GM21360 (cell line): ENCODE data around the gene LTK.

ENCODE experiments used
- ATAC-seq: cut with Tn5 transposase; IDR thresholded peaks from one replicate; pipeline ENCODE4 v1.9.1; 2021; ENCODE audit warnings: mild to moderate bottlenecking, moderate library complexity; ENCODE audit not compliant: unreplicated experiment

Gene LTK

GRCh38 chr15:41535544-41535943, 21.9 kb upstream of the LTK start:
- no peak for ATAC-seq

GRCh38 chr15:41530363-41530956, 16.8 kb upstream of the LTK start:
- ATAC-seq = no peak

DNA sequence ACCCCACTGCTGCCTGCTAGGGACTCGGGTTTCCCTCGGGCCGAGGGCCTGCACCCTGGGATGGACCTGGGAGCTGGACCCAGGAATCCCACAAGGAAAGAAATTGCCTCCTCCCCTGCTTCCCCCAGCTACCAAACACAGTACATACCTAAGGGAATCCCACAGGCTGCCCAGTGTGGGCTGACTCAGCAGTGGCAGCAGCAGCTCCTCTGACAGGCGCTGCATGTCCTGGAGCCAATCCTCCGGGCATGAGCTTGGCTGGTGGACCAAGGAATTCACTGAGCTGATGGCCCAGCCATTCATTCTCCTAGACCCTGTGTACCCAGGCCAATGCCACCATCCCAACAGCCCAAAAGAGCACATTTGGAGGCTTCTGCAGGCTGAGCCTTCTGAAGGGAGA, 9.5 kb upstream of the LTK start:
- ATAC-seq = no peak

DNA sequence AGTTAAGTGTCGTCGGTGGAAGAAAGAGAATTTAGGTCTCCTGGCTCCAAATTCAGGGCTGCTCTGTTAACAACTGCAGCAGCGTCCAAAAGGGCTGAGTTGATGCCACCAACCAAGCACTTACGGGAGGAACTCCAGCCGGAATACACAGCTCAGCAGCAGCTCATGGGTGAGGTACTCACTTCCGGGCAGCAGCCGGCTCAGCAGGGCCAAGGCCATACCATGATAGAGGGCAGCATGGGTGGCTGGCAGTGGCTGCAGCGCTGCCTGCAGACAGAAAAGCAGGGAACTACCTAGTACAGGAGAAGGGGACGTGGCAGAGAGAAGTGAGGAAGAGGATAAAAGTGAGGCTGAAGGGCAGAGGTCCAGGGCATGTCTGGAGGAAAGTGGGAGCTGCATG, 8.0 kb upstream of the LTK start:
- no peak for ATAC-seq

DNA sequence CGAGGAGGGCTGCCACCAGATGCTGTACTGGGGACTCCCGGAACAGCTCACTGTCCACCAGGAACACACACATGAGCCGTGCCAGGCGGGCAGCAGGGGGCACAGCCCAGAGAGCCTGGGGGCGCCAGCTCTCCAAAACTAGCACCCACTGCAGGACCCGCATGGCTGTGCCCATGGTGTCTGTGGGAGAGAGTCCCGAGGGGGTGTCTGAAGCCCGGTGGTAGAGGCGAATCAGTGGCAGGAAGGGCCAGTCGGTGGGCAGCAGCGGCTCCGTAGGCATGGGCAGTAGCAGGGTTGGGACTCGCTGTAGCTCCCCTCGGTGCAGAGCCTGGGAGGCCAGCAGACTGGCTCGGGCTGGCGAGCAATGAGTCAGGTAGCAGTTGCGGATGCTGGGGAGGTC, 7.0 kb upstream of the LTK start:
- ATAC-seq = no peak

DNA sequence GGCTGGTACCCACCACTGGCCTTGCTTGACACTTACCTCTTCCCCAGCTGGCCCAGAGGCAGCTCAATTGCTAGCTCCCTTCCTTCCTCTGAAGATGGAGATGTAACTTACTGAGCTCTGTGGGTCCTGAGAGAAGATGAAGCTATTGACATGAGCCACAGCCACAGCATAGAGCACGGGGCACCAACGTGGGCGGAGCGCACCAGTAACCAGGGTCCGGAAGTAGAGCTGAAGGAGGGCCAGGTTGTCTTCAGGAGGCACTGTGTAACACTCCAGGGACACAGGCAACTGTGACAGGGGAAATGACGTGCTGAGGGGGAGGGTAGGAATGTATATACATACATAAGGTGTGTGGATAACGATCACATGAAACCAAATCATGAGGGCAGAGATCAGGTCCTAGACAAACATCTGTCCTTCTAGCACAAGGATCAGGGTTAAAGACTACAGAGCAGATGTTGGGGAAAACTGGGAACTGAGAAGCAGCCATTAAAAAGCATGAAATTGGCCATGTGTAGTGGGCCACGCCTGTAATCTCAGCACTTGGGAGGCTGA, 4.3 kb upstream of the LTK start:
- ATAC-seq = no peak

- ATAC-seq = no peak
These were observed 604 bp downstream of the LTK start for GRCh38 chr15:41512940-41513505.

DNA sequence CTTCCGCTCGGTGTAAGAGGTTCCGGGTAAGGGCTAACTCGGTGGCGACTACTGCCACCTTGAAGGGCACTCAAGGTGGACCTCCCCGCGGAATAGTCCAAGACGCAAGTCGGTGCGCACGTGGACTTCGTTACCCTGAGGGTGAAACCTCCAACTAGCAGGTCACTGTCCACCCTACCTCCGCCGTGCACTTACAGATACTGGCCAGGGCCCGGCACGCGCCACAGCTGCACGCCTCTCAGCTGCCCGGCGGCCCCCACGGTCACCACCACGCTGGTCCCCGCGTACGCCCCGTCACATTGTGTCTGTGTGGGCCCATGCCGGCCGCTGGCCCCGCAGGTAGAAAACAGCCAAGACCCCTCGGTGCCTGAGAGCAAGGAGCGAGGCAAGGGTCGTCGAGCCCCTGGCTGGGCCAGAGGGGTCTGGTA, 1.1 kb downstream of the LTK start:
- ATAC-seq = no peak

- ATAC-seq = no peak
These were observed 1.7 kb downstream of the LTK start for GRCh38 chr15:41511899-41512369.

DNA sequence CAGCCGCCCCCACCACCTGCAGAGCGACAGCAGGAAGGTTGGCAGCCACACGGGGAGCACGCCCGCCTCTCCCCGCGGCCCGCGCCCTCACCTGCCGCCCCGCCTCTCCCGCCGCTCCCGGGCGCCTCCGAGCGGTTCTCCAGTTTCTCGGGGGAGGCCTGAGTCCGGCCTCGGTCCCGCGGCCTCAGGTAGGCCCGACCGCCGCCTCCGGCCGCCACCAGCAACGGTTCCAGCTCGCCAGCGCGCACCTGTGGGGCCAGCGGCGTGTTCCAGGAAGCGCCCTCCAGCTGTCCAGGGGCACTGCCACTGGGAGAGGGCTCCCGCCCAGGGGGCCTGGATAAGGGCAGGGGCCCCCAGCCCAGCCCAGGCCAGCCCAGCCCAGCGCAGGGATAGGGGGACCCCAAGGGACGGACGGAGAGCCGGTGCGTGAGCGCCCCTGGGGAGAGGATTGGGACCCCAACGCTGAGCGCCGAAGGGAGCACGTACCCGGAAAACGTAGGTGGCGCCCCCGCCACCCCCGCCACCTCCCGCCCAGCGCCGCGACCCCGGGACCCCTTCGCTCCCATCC, 2.2 kb downstream of the LTK start:
- no peak for ATAC-seq

DNA sequence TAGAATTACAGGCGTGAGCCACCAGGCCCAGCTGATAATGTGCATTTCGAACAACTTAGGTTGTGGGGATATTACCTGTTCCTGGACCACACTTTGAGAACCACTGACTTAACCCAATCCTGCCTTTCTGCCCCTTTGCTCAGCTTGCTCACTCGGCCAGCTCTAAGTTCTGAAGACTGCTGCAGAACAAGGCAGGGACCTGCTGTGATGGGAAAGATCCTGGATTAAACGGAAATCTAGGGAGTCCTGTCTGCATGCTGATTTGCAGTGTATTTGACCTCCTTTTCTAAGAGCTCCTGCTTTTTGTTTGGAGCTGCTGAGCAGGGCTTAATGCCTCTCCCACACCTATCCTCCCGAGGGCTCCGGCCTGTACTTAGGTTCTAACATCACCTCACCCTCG, 2.9 kb downstream of the LTK start:
- ATAC-seq = no peak

GRCh38 chr15:41507820-41508290, 5.8 kb downstream of the LTK start:
- no peak for ATAC-seq

DNA sequence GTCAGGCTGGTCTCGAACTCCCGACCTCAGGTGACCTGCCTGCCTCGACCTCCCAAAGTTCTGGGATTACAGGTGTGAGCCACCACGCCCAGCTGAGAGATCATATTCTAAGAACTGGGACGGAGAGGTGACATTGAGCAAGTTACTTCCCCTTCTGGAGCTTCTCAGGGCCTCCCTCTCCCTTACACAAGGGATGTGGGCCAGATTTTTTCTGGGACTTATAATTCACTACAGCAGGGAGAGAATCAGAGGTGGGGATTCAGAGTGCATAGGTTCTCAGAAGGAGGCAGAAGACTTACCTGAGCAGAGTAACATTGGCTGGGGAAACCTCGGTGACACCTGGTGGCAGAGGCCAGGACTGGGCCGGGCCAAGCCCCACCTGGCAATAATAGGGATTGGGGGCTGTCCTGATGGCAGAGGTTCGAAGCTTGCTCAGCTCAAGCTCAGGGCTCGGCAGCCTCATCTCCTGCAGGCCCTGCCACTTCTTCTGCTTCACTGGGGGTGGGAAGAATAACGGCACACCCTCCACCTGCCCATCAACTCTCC, 6.8 kb downstream of the LTK start:
- ATAC-seq = no peak

DNA sequence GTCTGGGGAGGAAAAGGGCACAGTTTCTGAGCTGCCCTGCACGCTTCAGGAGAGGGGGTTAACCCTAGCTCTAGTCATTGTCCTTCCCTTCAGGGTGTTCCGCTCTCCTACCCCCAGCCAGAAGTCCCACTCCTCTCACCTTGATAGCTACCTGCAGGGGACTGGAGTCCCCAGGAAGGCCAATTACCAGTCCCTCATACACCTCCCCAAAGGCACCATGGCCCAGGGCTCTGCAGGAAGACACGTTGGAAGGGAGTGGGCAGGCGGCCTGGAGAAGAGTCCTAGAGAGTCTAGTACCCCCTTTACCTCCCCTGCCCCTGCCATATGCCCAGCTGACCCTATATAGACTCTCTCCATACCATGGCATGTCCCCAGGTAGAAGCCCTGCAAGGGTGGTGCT, 7.9 kb downstream of the LTK start:
- no peak for ATAC-seq

- ATAC-seq = no peak
These were observed 8.7 kb downstream of the LTK start for GRCh38 chr15:41504751-41505492.

GRCh38 chr15:41503669-41504010, 10.0 kb downstream of the LTK start:
- ATAC-seq = no peak

- no peak for ATAC-seq
These were observed 10.6 kb downstream of the LTK start for GRCh38 chr15:41502795-41503668.

DNA sequence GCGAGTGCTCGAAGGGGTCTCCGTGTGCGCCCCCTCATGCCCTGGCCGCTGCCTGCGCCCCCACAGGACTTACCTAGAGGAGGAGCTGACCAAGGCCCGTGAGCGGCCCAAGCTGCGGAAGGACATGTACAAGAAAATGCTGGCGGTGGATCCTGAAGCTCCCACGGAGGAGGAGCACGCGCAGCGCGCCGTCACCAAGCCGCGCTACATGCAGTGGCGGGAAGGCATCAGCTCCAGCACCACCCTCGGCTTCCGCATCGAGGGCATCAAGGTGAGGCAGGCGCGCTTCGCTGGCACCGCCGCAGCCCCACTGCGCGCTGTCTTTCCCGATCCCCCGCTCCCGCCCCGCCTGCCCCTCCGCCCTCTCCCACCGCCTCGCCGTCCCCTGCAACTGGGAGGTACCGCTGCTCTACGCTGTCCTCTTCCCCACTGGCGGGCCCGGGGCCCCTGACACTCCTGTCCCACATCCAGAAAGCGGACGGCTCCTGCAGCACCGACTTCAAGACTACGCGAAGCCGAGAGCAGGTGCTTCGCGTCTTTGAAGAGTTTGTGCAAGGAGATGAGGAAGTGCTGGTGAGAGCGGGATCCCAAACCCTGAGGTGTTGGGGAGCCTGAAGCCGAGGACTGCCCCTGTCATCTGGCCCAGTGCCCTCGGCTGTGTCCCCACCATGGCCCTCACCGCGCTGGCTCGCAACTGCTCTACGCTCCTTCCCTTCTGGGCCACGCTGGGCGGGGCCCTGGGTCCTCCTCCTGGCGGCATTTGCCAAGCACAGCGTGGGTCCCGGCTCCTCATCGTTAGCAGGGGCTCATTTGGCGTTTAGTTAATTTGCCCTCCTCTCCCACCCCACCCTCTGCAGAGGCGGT, 11.5 kb downstream of the LTK start:
- no peak for ATAC-seq

DNA sequence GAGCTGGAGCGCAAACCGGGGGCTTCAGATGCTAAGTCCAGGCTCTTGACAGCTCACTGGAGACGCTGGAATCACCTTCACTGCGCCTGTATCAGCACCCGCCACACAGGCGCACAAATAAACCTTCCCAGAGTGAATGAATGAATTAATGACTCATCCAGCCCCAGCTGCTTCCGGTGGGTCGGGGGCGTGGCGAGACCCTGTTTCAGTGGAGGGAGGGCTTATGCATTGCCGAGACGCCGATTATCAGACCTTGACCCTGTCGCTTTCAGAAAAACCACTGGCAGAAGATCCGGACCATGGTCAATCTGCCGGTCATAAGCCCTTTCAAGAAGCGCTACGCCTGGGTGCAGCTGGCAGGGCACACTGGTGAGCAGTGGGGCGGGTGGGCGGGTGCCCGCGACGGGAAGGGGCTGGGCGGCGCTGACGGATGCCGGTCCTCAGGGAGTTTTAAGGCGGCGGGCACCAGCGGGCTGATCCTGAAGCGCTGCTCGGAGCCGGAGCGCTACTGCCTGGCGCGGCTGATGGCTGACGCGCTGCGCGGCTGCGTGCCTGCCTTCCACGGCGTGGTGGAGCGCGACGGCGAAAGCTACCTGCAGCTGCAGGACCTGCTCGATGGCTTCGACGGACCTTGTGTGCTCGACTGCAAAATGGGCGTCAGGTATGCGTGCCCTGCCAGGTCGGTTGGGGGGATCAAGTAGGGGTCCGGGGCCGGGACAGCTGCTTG, 12.3 kb downstream of the LTK start:
- no peak for ATAC-seq
